ENCODE measurements around the gene UBE2S. TPM values are rescaled to one million over a fixed set of nuclear protein-coding genes. Genes with fewer than 3 reads are reported as not detected.
A peak's percentile ranks its signal among the peaks of the same experiment; 100 is the strongest.

Gene UBE2S
- total RNA-seq, 4 donors from 2014 or later = 8.0 to 16.2 (median 9.9) TPM

DNA sequence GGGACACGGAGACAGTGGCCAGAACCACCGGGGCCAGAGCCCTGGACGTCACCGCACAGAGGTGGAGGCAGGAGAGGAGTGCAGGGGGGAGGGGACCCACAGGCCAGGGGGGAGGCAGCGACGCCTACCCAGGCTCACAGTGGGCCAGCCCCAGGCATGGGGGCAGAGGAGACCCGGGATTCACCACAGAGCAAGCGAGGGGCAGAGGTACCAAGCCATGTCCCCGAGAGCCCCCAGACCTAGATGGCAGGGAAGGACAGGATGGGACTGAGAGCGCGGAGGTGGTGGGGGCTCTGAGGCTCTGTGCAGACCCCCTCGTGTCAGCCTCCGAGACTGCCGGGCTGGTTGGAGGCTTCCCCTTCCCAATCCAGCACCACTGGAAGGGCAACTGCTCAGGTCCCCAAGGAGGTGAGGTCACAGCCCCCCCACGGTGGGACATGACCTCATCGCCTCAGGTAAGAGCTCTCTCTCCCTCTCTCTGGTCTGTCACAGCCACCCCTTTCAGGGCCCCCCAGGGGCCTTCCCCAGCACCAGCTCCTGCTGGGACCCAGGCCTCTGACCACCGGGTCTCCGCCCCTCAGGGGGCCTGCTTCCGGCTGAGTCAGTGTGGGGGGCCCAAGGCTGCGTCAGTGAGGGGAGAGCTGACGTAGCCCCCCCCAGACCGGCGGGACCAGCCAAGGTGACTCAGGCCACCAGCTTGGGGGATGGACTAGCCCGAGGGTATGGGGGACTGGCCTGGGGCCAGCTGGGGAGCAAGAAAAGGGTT lies 35.1 kb downstream of the UBE2S start:
- DNase-seq (ENCODE audit: low spot score in 2 of 2) = no peak
- WGBS, 2 donors = 46 to 51% methylated on average over 17 to 19 of the region's 24 CpGs
- no peaks in the 10 kb centered on the region for H3K36me3 ChIP-seq
- TF ChIP-seq POLR2A (IDR thresholded peaks at IDR 0.05) = no peak
- peaks cover 0 to 35% (median 10%) of the 10 kb centered on the region in 4 donors for H3K4me1 ChIP-seq
- no peaks in the 10 kb centered on the region for H3K9me3 ChIP-seq
- H3K27ac ChIP-seq = no peak overlapping the region
- H3K4me3 ChIP-seq = no peak overlapping the region
- peaks cover 7 to 98% of the 10 kb centered on the region in 2 donors for H3K27me3 ChIP-seq

DNA sequence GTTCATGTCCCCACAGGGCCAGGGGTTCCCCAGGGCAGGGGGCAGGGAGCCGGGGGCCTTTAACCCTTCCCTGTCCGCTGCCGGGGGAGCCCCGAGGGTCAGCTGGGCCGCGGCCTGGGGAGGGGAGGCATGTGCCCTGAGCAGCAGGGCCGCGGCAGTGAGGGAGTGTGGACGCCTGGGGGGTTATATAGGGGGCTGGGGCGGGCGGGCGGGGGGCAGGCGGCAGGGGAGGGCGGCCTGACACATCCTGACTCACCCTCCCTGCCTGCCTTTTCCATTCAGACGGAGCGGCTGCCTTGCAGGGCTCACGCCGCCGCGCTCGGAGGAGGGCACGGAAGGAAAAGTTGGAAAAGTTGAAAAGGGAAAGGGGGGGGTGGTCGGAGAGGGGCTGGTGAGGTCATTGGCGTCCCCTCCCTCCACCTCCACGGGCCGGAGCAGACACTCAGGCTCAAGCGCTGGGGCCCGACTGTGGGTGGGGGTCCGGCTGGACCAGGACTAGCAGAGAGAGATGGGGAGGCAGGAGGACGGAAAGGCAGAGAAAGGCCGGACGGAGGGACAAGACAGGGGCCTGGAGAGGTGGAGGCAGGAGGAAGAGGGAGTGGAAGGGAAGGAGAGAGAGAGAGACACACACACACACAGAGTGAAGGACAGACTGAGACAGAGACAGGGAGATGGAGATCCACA lies 37.1 kb downstream of the UBE2S start, which contains the start of gene IL11:
IL11 (minus strand) TSS at position 159 of the 684 bp plus-strand sequence; CDS start at position 6, 153 bp downstream.
- peaks cover 0 to 32% (median 10%) of the 10 kb centered on the region in 4 donors for H3K4me1 ChIP-seq
- no peak for TF ChIP-seq CTCF (IDR thresholded peaks at IDR 0.05)
- TF ChIP-seq EP300 (IDR thresholded peaks at IDR 0.05) = no peak
- TF ChIP-seq POLR2A (IDR thresholded peaks at IDR 0.05) = no peak
- H3K9me3 ChIP-seq = no peaks in the 10 kb centered on the region
- peak within 1 kb of the TSS in 2 of 4 donors; percentile 19 to 39 for H3K4me3 ChIP-seq
- H3K36me3 ChIP-seq = no peaks in the 10 kb centered on the region
- 6 to 11% methylated on average over 30 to 32 of the region's 32 CpGs for WGBS, 2 donors
- DNase-seq (ENCODE audit: low spot score in 2 of 2) = no peak
- H3K27ac ChIP-seq = no peak within 1 kb of the TSS
- H3K27me3 ChIP-seq = peaks cover 7 to 91% of the 10 kb centered on the region in 2 donors

DNA sequence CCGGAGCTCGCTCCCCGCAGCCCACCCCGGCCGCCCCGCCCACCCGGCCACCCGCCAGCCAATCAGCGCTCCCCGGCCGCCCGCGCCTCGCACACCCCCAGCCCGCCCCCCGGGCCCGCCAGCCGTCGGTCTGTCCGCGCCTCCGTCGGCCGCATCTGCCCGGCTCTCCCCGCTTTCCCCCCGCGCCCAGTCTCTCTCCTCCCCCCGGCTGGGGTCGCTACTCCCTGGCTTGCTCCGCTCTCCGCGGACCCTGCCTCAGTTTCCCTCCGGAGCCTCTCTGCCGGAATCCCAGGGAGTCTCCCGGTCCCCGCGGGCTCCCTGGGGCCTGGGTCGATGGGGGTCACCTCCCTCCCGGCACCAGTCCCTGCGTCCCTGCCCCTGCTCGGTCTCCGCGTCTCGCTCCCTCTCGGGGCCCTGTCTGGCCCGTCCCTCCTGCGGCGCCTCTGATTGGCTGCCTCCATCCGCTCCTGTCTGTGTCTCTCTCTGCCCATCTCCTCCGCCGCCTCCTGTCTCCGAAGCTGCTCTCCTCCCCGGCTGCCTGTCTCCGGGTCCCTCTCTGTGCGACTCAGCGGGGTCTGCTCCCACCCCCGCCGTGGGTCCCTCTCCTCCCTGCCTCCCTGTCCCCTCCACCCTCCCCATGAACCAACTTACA lies 37.8 kb downstream of the UBE2S start:
- H3K4me3 ChIP-seq = peak overlapping the region in 2 of 4 donors; percentile 15 to 39
- peaks cover 7 to 84% of the 10 kb centered on the region in 2 donors for H3K27me3 ChIP-seq
- H3K4me1 ChIP-seq = peaks cover 0 to 32% (median 10%) of the 10 kb centered on the region in 4 donors
- no peak overlapping the region for H3K27ac ChIP-seq
- DNase-seq (ENCODE audit: low spot score in 2 of 2) = no peak
- H3K9me3 ChIP-seq = no peaks in the 10 kb centered on the region
- 1 to 2% methylated on average over 25 to 29 of the region's 59 CpGs for WGBS, 2 donors
- no peaks in the 10 kb centered on the region for H3K36me3 ChIP-seq
- TF ChIP-seq CTCF (IDR thresholded peaks at IDR 0.05) (no peak), EP300 (IDR thresholded peaks at IDR 0.05) (no peak), POLR2A (IDR thresholded peaks at IDR 0.05) (no peak)

DNA sequence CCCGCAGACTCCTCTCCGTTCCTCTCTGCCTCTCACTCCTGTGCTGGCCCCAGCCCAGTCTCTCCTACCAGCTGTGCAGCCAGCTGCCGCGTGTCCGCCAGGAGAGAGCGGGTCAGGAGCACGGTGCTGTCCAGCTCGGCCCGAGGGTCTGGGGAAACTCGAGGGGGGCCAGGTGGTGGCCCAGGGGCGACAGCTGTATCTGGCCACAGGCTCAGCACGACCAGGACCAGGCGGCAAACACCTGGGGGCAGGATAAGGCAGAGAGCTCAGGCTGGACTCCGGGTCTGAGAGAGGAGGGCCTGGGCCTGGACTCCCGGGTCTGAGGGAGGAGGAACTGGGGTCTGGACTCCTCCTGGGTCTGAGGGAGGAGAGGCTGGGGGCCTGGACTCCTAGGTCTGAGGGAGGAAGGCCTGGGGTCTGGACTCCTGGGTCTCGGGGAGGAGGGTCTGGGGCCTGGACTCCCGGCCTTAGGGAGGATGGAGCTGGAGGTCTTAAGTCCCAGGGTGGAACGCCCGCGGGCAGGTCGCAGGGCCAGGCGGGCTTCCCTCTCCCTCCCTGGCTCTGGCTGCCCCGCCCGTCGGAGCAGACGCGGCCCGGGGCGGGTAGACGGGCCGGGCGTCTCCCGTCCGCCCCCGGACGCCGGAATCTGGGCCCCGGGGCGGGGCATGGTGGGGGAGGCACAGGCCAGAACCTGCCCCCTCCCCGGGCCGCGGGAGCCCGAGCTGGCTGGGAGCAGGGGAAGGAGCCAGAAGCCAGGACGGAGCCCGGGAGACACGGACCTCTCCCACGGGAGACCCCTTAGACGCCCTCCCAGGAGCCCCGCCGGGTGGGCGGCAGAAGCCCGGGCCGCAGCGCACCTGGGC lies 38.7 kb downstream of the UBE2S start:
- H3K4me3 ChIP-seq = peak overlapping the region in 2 of 4 donors; percentile 19
- H3K9me3 ChIP-seq = no peaks in the 10 kb centered on the region
- peaks cover 4 to 76% of the 10 kb centered on the region in 2 donors for H3K27me3 ChIP-seq
- no peak for DNase-seq (ENCODE audit: low spot score in 2 of 2)
- TF ChIP-seq POLR2A (IDR thresholded peaks at IDR 0.05) = no peak
- TF ChIP-seq CTCF (IDR thresholded peaks at IDR 0.05) = no peak
- TF ChIP-seq EP300 (IDR thresholded peaks at IDR 0.05) = no peak
- H3K4me1 ChIP-seq = peaks cover 0 to 24% (median 10%) of the 10 kb centered on the region in 4 donors
- no peak overlapping the region for H3K27ac ChIP-seq
- 22 to 37% methylated on average over 19 to 25 of the region's 54 CpGs for WGBS, 2 donors
- no peaks in the 10 kb centered on the region for H3K36me3 ChIP-seq

GRCh38 chr19:55368106-55368505 lies 39.5 kb downstream of the UBE2S start:
- Histone ChIP-seq H3K36me3 (no peaks in the 10 kb centered on the region), H3K9me3 (no peaks in the 10 kb centered on the region), H3K27me3 (peaks cover 4 to 67% of the 10 kb centered on the region in 2 donors), H3K27ac (no peak overlapping the region), H3K4me1 (peaks cover 0 to 21% (median 10%) of the 10 kb centered on the region in 4 donors), H3K4me3 (no peak overlapping the region)
- 89 to 92% methylated on average over 14 to 15 of the region's 16 CpGs for WGBS, 2 donors
- TF ChIP-seq POLR2A (IDR thresholded peaks at IDR 0.05) = no peak
- no peak for TF ChIP-seq CTCF (IDR thresholded peaks at IDR 0.05)
- no peak for TF ChIP-seq EP300 (IDR thresholded peaks at IDR 0.05)
- no peak for DNase-seq (ENCODE audit: low spot score in 2 of 2)

All from tibial nerve (tissue), 4 donors.